Measurements from ENCODE around the gene LCE3C. TPM values are rescaled to one million over a fixed set of nuclear protein-coding genes. Genes with fewer than 3 reads are reported as not detected.

The LCE3C gene
- polyA plus RNA-seq, 1 of the 3 experiments (the other 2 are of a cell fraction): not detected

- no peaks in the 10 kb centered on the region for H3K27me3 ChIP-seq (ENCODE audit: insufficient read depth)
- TF ChIP-seq, protein P1, sequence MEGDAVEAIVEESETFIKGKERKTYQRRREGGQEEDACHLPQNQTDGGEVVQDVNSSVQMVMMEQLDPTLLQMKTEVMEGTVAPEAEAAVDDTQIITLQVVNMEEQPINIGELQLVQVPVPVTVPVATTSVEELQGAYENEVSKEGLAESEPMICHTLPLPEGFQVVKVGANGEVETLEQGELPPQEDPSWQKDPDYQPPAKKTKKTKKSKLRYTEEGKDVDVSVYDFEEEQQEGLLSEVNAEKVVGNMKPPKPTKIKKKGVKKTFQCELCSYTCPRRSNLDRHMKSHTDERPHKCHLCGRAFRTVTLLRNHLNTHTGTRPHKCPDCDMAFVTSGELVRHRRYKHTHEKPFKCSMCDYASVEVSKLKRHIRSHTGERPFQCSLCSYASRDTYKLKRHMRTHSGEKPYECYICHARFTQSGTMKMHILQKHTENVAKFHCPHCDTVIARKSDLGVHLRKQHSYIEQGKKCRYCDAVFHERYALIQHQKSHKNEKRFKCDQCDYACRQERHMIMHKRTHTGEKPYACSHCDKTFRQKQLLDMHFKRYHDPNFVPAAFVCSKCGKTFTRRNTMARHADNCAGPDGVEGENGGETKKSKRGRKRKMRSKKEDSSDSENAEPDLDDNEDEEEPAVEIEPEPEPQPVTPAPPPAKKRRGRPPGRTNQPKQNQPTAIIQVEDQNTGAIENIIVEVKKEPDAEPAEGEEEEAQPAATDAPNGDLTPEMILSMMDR (IDR thresholded peaks at IDR 0.05): peak; percentile 36; the same call in 1 of the 2 replicates
- TF ChIP-seq RAD21 (IDR thresholded peaks at IDR 0.05; ENCODE audit: low read length): no peak
- TF ChIP-seq SIN3A (IDR thresholded peaks at IDR 0.05; ENCODE audit: borderline replicate concordance, low read depth, low read length): no peak
- 7% methylated on average over 14 of the region's 29 CpGs for WGBS (ENCODE audit: low lambda C conversion rate)
- no peaks in the 10 kb centered on the region for H3K4me1 ChIP-seq (ENCODE audit: control insufficient read depth in 1 of 2, insufficient read depth in 2 of 2, low read depth in 1 of 2, low read length in 1 of 2)
- peaks cover 3% of the 10 kb centered on the region; the same call in 1 of the 2 replicates for H3K9me3 ChIP-seq
- CTCF ChIA-PET: interaction anchor here (2.2 kb wide), 1 partner anchor 31 kb away, joined by 7 read pairs; no protein-coding TSS in a partner anchor
- no peaks in the 10 kb centered on the region for H3F3A ChIP-seq (replicated peaks; ENCODE audit: insufficient read depth)
- H3K9me2 ChIP-seq: no peaks in the 10 kb centered on the region
- H3K4me3 ChIP-seq (ENCODE audit: low read depth in 2 of 2, low read length in 1 of 2): no peak overlapping the region
- H4K20me1 ChIP-seq (ENCODE audit: insufficient read depth): no peaks in the 10 kb centered on the region
- H3K27ac ChIP-seq (ENCODE audit: low read depth in 2 of 2, low read length in 1 of 2): no peak overlapping the region
- no peak overlapping the region for H3K4me2 ChIP-seq
- H3K9ac ChIP-seq: no peak overlapping the region
- no peaks in the 10 kb centered on the region for H3K79me2 ChIP-seq (ENCODE audit: insufficient read depth)
- POLR2A ChIA-PET: no interaction called here
- no peak overlapping the region for H2AFZ ChIP-seq (ENCODE audit: low read depth)
- peak; percentile 37 for DNase-seq
- H3K36me3 ChIP-seq (replicated peaks in 1 of 2; ENCODE audit: control insufficient read depth in 1 of 2, insufficient read depth in 2 of 2, low read length in 1 of 2): no peaks in the 10 kb centered on the region
Measured at GRCh38 chr1:152623203-152623844, 23.3 kb downstream of the LCE3C start.

- Histone ChIP-seq H3K79me2 (ENCODE audit: insufficient read depth) (no peaks in the 10 kb centered on the region), H4K20me1 (ENCODE audit: insufficient read depth) (no peaks in the 10 kb centered on the region), H3K36me3 (replicated peaks in 1 of 2; ENCODE audit: control insufficient read depth in 1 of 2, insufficient read depth in 2 of 2, low read length in 1 of 2) (no peaks in the 10 kb centered on the region), H3K9me2 (no peaks in the 10 kb centered on the region), H2AFZ (ENCODE audit: low read depth) (no peak overlapping the region), H3K4me1 (ENCODE audit: control insufficient read depth in 1 of 2, insufficient read depth in 2 of 2, low read depth in 1 of 2, low read length in 1 of 2) (no peaks in the 10 kb centered on the region), H3F3A (replicated peaks; ENCODE audit: insufficient read depth) (no peaks in the 10 kb centered on the region), H3K4me3 (ENCODE audit: low read depth in 2 of 2, low read length in 1 of 2) (no peak overlapping the region), H3K4me2 (no peak overlapping the region), H3K9me3 (no peaks in the 10 kb centered on the region), H3K27ac (ENCODE audit: low read depth in 2 of 2, low read length in 1 of 2) (no peak overlapping the region), H3K9ac (no peak overlapping the region), H3K27me3 (ENCODE audit: insufficient read depth) (no peaks in the 10 kb centered on the region)
- POLR2A ChIA-PET: no interaction called here
- no peak for DNase-seq
- 0% methylated on average over 1 of the region's 1 CpG for WGBS (ENCODE audit: low lambda C conversion rate)
- TF ChIP-seq, protein P1 (IDR thresholded peaks at IDR 0.05): no peak
- TF ChIP-seq, protein P2, sequence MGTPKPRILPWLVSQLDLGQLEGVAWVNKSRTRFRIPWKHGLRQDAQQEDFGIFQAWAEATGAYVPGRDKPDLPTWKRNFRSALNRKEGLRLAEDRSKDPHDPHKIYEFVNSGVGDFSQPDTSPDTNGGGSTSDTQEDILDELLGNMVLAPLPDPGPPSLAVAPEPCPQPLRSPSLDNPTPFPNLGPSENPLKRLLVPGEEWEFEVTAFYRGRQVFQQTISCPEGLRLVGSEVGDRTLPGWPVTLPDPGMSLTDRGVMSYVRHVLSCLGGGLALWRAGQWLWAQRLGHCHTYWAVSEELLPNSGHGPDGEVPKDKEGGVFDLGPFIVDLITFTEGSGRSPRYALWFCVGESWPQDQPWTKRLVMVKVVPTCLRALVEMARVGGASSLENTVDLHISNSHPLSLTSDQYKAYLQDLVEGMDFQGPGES (IDR thresholded peaks at IDR 0.05; ENCODE audit: low read depth, low read length): no peak
- TF ChIP-seq TAF1 (IDR thresholded peaks at IDR 0.05; ENCODE audit: borderline replicate concordance, low read depth, low read length) (no peak), NRF1 (IDR thresholded peaks at IDR 0.05; ENCODE audit: low read depth, low read length) (no peak)
- CTCF ChIA-PET: no interaction called here
Measured at GRCh38 chr1:152626744-152627143, 26.7 kb downstream of the LCE3C start.
